GM13976 (cell line): ENCODE measurements around the gene WLS.
"Not testable (repeated sequence)": the region's sequence is repeated elsewhere in the genome, so short reads cannot be mapped to it uniquely, and the experiment has no call there.

Source experiments
- DNase-seq: peaks from one replicate; pipeline ENCODE4 v3.0.0; 2012; ENCODE audit warnings: low spot score
- CTCF ChIP-seq: IDR thresholded peaks from 2 replicates; pipeline ENCODE4 v1.5.1; 2012; ENCODE audit warnings: borderline replicate concordance, mild to moderate bottlenecking; ENCODE audit not compliant: insufficient read depth; ENCODE audit errors: extremely low read depth, missing control alignments, control extremely low read depth
- in situ Hi-C: fragments of 300-500 bp; cut with MboI; formaldehyde crosslinking; loops from one replicate; pipeline ENCODE4 v1.12.0; 2022; ENCODE audit warnings: low sequenced_read_pairs, mixed read lengths, inconsistent platforms; ENCODE audit not compliant: unreplicated experiment

Gene WLS

GRCh38 chr1:68163220-68163619 lies 69.1 kb downstream of the WLS start:
- no peak for TF ChIP-seq CTCF
- in situ Hi-C loops, result no loop called here
- DNase-seq, result no peak

GRCh38 chr1:68162761-68163160 lies 69.6 kb downstream of the WLS start:
- DNase-seq, result no peak
- TF ChIP-seq CTCF, result no peak
- in situ Hi-C loops, result no loop called here

- in situ Hi-C loops, DNase-seq: not testable (repeated sequence)
These were observed 70.7 kb downstream of the WLS start for GRCh38 chr1:68161672-68162071.

GRCh38 chr1:68160935-68161334 lies 71.4 kb downstream of the WLS start:
- in situ Hi-C loops, result not testable (repeated sequence)
- DNase-seq, result peak; percentile 30

- DNase-seq, result no peak
- in situ Hi-C loops, result no loop called here
- no peak for TF ChIP-seq CTCF
These were observed 72.3 kb downstream of the WLS start for GRCh38 chr1:68160021-68160420.

GRCh38 chr1:68158837-68159236 lies 73.5 kb downstream of the WLS start:
- no peak for TF ChIP-seq CTCF
- in situ Hi-C loops, result no loop called here
- DNase-seq, result no peak

DNA sequence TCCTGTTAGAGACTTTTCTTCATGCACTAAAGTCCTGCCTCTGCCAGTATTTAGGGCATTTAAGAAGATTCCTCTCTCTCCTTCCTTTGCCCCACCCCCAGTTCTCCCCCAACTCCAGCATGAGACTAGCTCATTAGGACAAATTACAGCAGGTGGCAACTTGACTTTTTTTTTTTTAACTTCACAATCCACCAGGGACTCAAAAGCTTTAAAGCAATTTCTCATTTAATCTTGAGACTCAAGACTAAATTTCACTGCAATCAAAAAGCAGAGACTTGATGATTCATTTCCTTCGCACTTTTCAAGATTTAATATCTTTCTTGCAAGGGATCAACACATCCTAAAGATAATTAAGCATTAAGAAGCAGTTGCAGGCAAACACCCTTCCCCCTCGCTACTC lies 74.9 kb downstream of the WLS start:
- no peak for TF ChIP-seq CTCF
- in situ Hi-C loops, result no loop called here
- DNase-seq, result no peak

DNA sequence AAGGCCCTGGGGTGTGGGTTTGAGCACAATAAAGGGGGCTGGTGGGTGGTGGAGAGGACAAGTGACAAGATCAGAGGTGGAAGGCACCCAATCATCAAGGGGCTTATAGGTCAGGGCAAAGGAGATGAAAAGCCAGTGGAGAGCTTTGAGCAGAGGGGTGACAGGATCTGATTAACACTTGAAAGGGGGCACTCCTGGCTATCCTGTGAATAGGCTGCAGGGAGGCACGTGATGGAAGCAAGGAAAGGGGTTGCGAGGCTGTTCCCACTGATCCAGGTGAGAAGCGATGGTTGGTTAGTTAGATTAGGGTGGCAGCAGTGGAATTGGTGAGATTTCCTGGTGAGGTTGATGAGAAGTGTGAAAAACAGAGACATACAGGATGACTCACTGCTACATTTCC lies 80.6 kb downstream of the WLS start:
- in situ Hi-C loops, result no loop called here
- no peak for DNase-seq
- TF ChIP-seq CTCF, result no peak
